ENCODE data around the gene LTBP3. TPM values are rescaled to one million over a fixed set of nuclear protein-coding genes. Genes with fewer than 3 reads are reported as not detected.
A peak's percentile ranks its signal among the peaks of the same experiment; 100 is the strongest.

The LTBP3 gene
- total RNA-seq, 1 experiment from 2014 or later, result 248 TPM

GRCh38 chr11:65588199-65589054, 30.3 kb upstream of the LTBP3 start:
- no peaks in the 10 kb centered on the region for H3K27me3 ChIP-seq (ENCODE audit: insufficient read depth, low read length)
- H3K4me1 ChIP-seq (ENCODE audit: control insufficient read depth in 1 of 2, insufficient read depth in 2 of 2, low read length in 2 of 2), result peaks cover 14 to 25% of the 10 kb centered on the region in 2 experiments
- no peak overlapping the region for H3K4me3 ChIP-seq (replicated peaks in 1 of 2; ENCODE audit: low read depth in 1 of 2, low read length in 2 of 2)
- peak overlapping the region; percentile 59 for H3K27ac ChIP-seq (ENCODE audit: low read depth, low read length)
- no peaks in the 10 kb centered on the region for H4K20me1 ChIP-seq (ENCODE audit: insufficient read depth)
- RAD21 ChIA-PET (ENCODE audit: low non-redundant PET in 1 of 2, low total read pairs in 2 of 2, uncharacterized antibody in 2 of 2, unreplicated experiment in 2 of 2), result interaction anchor here in 1 of 2 experiments (1.1 kb wide), 1 partner anchor 11 kb away, joined by 4 read pairs; no protein-coding TSS in a partner anchor
- H3K9ac ChIP-seq (ENCODE audit: low read length), result peak overlapping the region; percentile 30
- H3K9me2 ChIP-seq (ENCODE audit: insufficient read depth), result no peaks in the 10 kb centered on the region
- H3K9me3 ChIP-seq (ENCODE audit: control insufficient read depth in 1 of 2, insufficient read depth in 1 of 2, low read depth in 1 of 2, low read length in 2 of 2), result no peaks in the 10 kb centered on the region
- peak; percentile 89 for ATAC-seq
- DNase-seq (ENCODE audit: low read depth, low spot score), result no peak
- H2AFZ ChIP-seq (ENCODE audit: low read depth, low read length, poor library complexity, severe bottlenecking), result no peak overlapping the region
- intact Hi-C loops (cut with micrococcal nuclease), result no loop called here
- POLR2A ChIA-PET, result interaction anchor here (1.0 kb wide), 1 partner anchor 81 kb away, joined by 3 read pairs; no protein-coding TSS in a partner anchor
- BruUV-seq (replicated peaks), result no TSS peak
- H3K4me2 ChIP-seq (ENCODE audit: low read length), result peak overlapping the region; percentile 42
- H3K36me3 ChIP-seq (ENCODE audit: control insufficient read depth in 1 of 2, insufficient read depth in 2 of 2, low read length in 2 of 2), result no peaks in the 10 kb centered on the region; a peak in 1 of 4 replicates
- TF ChIP-seq ZNF274 (IDR thresholded peaks at IDR 0.05; ENCODE audit: low read depth, low read length), result no peak
- no peak for TF ChIP-seq CEBPB (IDR thresholded peaks at IDR 0.05; ENCODE audit: low read depth)
- TF ChIP-seq EZH2phosphoT487 (IDR thresholded peaks at IDR 0.05; ENCODE audit: borderline replicate concordance), result no peak
- TF ChIP-seq CTCF (IDR thresholded peaks at IDR 0.05 in 2 of 3, conservative IDR thresholded peaks at IDR 0.05 in 1 of 3; ENCODE audit: borderline replicate concordance in 1 of 3, insufficient read depth in 1 of 3, low read depth in 2 of 3, low read length in 2 of 3), result peak; percentile 58 to 77 (median 72); a peak in 5 of 6 replicates
- TF ChIP-seq POLR2AphosphoS5 (IDR thresholded peaks at IDR 0.05; ENCODE audit: low read depth, low read length), result no peak
- TF ChIP-seq, protein P1, sequence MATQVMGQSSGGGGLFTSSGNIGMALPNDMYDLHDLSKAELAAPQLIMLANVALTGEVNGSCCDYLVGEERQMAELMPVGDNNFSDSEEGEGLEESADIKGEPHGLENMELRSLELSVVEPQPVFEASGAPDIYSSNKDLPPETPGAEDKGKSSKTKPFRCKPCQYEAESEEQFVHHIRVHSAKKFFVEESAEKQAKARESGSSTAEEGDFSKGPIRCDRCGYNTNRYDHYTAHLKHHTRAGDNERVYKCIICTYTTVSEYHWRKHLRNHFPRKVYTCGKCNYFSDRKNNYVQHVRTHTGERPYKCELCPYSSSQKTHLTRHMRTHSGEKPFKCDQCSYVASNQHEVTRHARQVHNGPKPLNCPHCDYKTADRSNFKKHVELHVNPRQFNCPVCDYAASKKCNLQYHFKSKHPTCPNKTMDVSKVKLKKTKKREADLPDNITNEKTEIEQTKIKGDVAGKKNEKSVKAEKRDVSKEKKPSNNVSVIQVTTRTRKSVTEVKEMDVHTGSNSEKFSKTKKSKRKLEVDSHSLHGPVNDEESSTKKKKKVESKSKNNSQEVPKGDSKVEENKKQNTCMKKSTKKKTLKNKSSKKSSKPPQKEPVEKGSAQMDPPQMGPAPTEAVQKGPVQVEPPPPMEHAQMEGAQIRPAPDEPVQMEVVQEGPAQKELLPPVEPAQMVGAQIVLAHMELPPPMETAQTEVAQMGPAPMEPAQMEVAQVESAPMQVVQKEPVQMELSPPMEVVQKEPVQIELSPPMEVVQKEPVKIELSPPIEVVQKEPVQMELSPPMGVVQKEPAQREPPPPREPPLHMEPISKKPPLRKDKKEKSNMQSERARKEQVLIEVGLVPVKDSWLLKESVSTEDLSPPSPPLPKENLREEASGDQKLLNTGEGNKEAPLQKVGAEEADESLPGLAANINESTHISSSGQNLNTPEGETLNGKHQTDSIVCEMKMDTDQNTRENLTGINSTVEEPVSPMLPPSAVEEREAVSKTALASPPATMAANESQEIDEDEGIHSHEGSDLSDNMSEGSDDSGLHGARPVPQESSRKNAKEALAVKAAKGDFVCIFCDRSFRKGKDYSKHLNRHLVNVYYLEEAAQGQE (IDR thresholded peaks at IDR 0.05; ENCODE audit: low read depth), result no peak
- no peak for TF ChIP-seq CBX3 (IDR thresholded peaks at IDR 0.05; ENCODE audit: low read depth)
- TF ChIP-seq RAD21 (IDR thresholded peaks at IDR 0.05; ENCODE audit: low read depth), result peak; percentile 68
- no peak for TF ChIP-seq ZBTB33 (IDR thresholded peaks at IDR 0.05; ENCODE audit: extremely low read depth, insufficient replicate concordance, low read length)
- CTCF ChIA-PET, result interaction anchor here (0.9 to 1.3 kb wide), 4 partner anchors 11 to 78 kb away, joined by 3 to 5 read pairs (median 4); no protein-coding TSS in a partner anchor
- no peaks in the 10 kb centered on the region for H3K79me2 ChIP-seq (ENCODE audit: insufficient read depth, low read length)

All from HCT116 (cell line).